PFSK-1 (cell line): ENCODE results near the gene GNAO1.

Experiments used
- FOXP2 ChIP-seq: optimal IDR thresholded peaks from 2 replicates; pipeline ENCODE3; 2011; ENCODE audit warnings: borderline replicate concordance, control low read depth, inconsistent platforms; ENCODE audit not compliant: insufficient read depth; ENCODE audit errors: extremely low read length, extremely low read depth
- POLR2AphosphoS5 ChIP-seq: IDR thresholded peaks from 2 replicates; pipeline ENCODE4 v1.6.1; 2012; ENCODE audit warnings: low read depth, mild to moderate bottlenecking, control low read depth, low read length, moderate library complexity
- REST ChIP-seq, 2 experiments: IDR thresholded peaks; 2 replicates each; pipeline versions ENCODE4 v1.6.1 to v1.8.0; 2011 to 2012; ENCODE audit warnings: low read depth in 2 of 2, low read length in 2 of 2, control low read depth in 1 of 2, inconsistent platforms in 1 of 2, mild to moderate bottlenecking in 1 of 2, moderate library complexity in 1 of 2; ENCODE audit not compliant: insufficient read depth in 1 of 2
- SIN3A ChIP-seq: IDR thresholded peaks from 2 replicates; pipeline ENCODE4 v1.6.1; 2012; ENCODE audit warnings: mild to moderate bottlenecking, low read length, moderate library complexity, borderline replicate concordance; ENCODE audit not compliant: insufficient read depth
- TAF1 ChIP-seq: IDR thresholded peaks from 2 replicates; pipeline ENCODE4 v1.6.1; 2012; ENCODE audit warnings: low read length, control low read depth, borderline replicate concordance; ENCODE audit not compliant: insufficient read depth

GNAO1 gene

GRCh38 chr16:56316545-56316944 is 125.3 kb downstream of the GNAO1 start:
- TF ChIP-seq REST (IDR thresholded peaks at IDR 0.05; ENCODE audit: insufficient read depth in 1 of 2, low read depth in 2 of 2, low read length in 2 of 2), result no peak
- no peak for TF ChIP-seq POLR2AphosphoS5
- TF ChIP-seq TAF1, result no peak
- TF ChIP-seq SIN3A, result no peak
- no peak for TF ChIP-seq FOXP2

- TF ChIP-seq POLR2AphosphoS5 (no peak), FOXP2 (no peak), SIN3A (no peak), TAF1 (no peak), REST (IDR thresholded peaks at IDR 0.05; ENCODE audit: insufficient read depth in 1 of 2, low read depth in 2 of 2, low read length in 2 of 2) (no peak)
Observed at GRCh38 chr16:56317998-56318826, 126.9 kb downstream of the GNAO1 start.

GRCh38 chr16:56318827-56319140 is 127.5 kb downstream of the GNAO1 start:
- TF ChIP-seq FOXP2, result no peak
- TF ChIP-seq TAF1, result no peak
- TF ChIP-seq REST (IDR thresholded peaks at IDR 0.05; ENCODE audit: insufficient read depth in 1 of 2, low read depth in 2 of 2, low read length in 2 of 2), result no peak
- TF ChIP-seq SIN3A, result no peak
- TF ChIP-seq POLR2AphosphoS5, result no peak

DNA sequence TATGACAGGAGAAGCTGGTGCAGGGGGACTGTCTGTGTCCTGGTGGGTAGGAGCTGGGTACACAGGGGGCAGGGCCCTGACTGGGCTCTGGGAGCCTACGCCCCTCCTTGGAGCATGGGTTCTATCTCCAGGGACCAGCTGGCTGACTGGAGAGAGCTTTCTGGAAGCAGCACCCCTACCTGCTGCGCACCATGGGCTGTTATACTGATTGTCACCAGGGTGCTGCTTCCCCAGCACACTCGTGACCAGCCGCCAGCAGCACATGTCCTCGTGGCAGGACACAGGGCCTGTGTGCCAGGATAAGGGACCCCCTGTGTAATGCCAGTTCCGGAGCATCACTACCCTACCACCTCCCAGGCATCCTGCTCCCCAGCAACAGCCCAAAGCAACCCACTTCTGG is 128.1 kb downstream of the GNAO1 start:
- TF ChIP-seq SIN3A (no peak), TAF1 (no peak), REST (IDR thresholded peaks at IDR 0.05; ENCODE audit: insufficient read depth in 1 of 2, low read depth in 2 of 2, low read length in 2 of 2) (no peak), FOXP2 (no peak)

DNA sequence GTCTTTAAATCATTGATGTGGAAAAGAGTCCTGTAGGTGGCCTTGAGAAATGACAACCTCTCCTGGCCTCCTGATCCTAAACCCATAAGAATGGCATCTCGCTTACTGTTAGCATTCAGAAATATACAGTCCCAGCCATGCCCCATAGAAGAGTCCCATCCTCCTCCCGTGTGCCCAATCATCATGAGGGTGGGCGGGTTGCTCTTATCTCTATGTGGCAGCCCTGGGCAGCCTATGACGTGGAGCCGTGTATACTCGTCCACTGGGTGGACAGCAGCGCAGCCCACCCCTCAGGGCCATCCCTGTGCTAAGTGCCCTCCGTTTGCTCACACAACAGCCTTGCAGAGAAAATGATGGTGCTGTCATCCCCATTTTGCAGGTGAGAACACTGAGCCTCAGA is 128.8 kb downstream of the GNAO1 start:
- TF ChIP-seq POLR2AphosphoS5 (no peak), FOXP2 (no peak), TAF1 (no peak), SIN3A (no peak), REST (IDR thresholded peaks at IDR 0.05; ENCODE audit: insufficient read depth in 1 of 2, low read depth in 2 of 2, low read length in 2 of 2) (no peak)
